IPS-NIHi7 (cell line): ENCODE measurements around the gene ZFHX3.
A peak's percentile ranks its signal among the peaks of the same experiment; 100 is the strongest.

ENCODE experiments used
- DNase-seq: peaks from one replicate; pipeline ENCODE4 v3.0.0; 2012; ENCODE audit warnings: mixed read lengths; ENCODE audit errors: extremely low spot score

The ZFHX3 gene

GRCh38 chr16:72824761-72825160 lies 223.2 kb downstream of the ZFHX3 start:
- DNase-seq: no peak

DNA sequence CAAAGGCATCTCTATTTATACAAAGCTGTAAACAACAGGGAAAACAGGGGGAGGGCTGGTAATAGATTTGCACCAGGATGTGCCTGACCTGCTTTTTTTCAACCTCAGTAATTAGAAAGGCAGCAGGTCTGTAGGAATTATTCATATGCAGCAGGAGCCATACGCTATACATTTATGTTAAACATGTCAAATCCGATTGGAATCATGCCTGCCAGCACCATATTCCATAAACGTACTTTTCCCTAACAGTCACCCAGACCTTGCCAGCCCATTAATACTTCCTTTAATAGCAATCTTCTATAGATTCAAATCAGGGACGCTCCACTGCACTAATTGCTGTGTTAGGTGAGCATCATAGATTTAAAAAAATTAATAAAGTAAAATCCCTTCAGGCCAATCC lies 223.9 kb downstream of the ZFHX3 start:
- DNase-seq: no peak

DNA sequence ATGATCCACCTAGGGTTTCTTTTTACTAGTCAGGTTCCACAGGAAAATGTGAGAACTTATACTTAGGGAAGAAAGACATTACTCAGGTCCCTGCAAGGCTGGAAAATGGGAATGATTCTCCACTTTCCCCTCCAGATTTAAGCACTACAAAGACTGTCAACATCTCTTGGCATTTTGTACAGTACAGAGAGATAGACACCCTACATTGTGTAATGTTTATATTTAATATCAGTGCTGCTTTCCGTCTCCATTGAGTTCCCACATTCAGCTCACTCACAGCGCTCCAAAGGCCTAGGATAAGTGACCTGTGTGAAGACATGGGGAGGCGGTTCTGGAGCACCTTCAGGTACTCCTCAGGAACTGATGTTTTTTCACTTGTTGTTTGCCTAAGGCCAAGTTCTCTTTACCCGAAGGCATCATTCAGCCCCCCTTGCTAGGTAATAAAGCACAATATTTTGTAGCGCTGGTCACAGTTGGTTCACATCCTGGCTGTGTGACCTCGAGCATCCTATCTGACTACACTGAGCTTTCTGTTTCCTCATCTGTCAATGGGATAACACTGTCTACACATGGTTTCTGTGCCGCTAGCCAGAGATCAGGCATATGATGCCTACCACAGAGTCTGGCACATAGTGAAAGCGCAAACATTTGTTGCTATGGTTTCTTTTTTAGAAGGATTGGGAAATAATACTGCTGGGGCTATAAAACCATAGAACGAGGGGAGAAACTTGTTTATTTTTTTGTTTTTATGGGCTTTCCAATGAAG lies 226.6 kb downstream of the ZFHX3 start:
- no peak for DNase-seq

GRCh38 chr16:72819345-72819744 lies 228.6 kb downstream of the ZFHX3 start:
- DNase-seq: no peak

DNA sequence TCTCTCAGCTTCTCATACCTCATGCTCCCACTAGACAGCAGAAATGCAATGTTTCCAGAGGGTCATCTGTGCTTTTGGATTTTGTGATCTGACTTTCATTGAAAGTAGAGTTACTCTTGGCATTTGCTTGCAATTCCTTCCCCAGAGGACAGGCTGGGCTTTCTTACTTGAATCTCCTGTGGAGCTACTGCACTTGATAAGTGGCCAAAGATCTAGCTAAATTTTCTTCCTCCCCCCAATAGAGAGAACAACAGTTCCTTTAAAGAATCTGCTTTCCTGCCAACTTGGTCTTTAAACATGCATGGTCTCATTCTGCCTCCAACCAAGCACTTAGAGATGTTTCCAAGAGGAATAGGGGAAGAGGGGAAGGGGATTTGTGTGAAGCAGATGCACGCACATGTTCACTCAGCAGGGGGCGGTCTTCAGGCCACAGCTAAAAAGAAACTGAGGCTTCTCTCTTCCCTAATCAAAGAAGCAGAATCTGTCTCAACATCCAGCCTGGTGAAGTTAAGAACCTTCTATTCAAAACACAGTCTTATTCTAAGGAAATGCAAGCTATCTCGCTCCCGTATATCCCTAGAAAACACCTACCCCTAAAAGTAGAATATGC lies 229.6 kb downstream of the ZFHX3 start:
- peak; percentile 43 for DNase-seq

DNA sequence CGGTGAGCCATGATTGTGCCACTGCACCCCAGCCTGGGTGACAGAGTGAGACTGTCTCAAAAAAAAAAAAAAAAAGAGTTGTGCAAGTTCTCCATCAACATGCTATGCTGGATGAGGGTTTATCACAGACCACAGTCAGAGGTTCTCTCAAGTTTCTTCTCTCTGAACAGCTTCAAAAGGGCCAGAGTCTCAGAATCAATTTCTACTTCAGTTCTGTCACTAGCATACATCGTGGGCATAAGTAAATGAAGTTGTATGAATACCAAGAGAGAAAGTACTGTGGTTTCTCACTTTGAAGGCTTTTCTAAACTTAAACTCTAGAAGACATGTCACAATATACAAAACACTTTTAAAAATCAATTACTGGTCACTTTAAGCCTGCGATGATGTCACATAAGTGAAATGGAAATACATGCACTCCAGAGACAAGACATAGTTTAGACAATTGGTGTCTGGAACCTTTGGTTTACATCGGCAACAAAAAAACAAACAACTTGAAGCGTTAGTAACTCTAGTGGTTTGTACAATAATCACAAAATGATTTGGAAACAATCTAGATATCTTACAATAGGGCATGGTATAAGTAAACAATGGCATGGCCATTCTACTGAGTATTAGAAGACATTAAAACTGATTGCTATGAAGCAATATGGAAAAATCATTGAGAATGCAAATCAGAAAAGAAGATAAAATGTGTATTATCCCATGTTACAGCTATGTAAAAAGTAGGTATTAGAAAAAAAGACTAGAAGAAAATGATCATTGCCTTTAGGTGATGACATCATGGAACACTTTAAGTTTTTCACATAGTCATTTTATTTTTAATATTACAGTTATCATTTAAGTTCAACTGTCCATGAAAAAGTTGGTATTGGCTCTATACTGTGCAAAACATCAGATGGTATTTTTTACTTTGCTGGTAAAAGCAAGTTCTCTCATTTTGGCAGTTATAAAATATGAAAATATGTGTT lies 232.3 kb downstream of the ZFHX3 start:
- DNase-seq: no peak

DNA sequence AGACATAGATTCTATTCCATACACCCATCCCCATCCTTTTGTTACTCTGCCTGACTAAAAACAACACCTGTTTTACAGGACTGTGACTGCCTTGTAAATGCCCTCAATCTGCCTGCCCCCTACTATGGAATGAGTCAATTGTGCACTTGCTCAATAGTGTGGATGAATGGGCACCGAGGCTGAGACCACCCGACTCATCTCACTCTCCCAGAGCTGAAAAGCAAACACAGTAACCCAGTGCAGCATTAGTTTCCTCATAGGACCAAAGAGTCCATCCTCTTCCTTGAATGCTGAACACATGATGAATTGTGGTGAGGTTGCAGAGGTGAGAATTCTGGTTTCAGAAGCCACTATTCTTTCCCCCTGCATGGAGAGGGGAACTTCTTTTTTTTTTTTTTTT lies 233.7 kb downstream of the ZFHX3 start:
- no peak for DNase-seq

- no peak for DNase-seq
These were observed 235.3 kb downstream of the ZFHX3 start for GRCh38 chr16:72812672-72813071.

GRCh38 chr16:72811876-72812275 lies 236.1 kb downstream of the ZFHX3 start:
- DNase-seq: no peak

DNA sequence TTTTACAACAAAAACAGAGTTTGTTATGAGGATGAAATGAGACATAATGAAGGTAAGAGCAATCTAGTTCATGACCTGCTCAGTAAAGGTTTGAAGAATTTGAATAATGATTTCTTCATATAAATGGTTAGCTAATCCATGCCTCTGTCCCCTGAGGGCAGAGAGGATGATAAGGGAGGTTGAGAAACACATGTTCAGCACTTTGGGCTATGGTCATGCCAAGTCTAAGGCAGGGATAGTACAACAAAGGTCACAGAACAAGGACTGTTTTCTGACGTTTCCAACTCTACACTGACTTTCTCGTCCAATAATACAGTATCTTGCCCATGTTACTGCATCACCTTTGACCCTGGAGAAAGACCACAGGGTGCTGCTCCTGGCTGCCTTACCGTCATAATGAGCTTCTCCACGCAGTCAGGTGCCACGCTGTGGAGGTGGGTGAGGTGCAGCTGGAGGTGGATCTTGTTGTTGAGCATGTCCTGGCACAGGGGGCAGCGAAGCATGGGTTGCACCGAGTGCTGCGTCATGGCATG lies 236.7 kb downstream of the ZFHX3 start:
- DNase-seq: no peak

DNA sequence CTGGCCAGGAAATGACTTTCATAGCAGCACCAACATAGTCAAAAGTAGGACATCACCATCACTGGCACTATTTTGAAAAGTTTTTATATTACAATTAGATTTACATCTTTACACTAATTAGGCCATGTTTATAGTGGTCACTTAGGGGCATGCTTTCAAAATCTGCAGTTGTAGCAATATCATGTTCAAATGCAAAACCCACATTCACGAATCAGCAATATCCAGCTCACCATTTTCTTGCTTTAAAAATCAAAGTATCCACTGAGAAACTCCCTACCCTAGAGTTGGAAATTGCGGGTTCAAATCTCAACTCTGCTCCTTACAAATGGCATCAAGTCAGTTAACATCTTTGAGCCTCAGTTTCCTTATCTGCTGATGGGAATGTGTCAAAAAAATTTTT lies 237.4 kb downstream of the ZFHX3 start:
- no peak for DNase-seq

DNA sequence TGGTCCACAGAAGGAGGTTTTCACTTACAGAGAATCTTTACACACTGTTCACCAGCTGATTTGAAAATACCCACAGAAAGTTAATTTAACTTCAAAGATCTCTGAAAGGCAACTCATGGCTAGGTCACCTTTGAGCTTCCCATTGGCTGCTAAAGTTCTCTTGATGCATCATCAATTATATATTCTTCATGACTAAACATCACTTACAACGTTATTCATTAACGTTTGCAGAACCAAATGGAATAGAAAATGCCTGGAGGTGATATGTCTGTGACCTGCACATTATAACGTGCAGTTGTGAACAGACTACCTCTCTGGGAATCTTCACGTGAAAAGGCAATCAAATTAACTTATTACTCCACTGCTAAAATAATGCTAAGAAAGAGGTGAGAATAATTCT lies 238.5 kb downstream of the ZFHX3 start:
- no peak for DNase-seq

- DNase-seq: no peak
These were observed 239.2 kb downstream of the ZFHX3 start for GRCh38 chr16:72808754-72809153.

DNA sequence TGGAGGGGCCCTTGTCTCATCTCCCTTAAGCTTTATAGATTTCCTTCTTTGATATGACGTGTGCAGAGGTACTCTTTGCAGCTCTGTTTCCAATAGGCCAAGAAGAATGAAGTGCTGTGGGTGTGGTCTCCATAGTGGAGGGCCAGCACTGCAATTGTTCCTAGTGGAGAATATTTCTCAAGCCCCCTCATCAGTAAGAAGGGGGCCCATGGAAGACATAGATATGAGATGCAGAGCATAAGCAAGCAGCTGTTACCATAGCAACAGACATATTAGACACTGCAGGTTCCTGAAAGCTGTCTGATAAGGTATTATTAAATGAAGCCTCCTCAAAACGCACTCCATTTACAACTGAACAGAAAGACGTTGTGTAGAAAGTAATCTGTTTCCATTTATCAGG lies 240.7 kb downstream of the ZFHX3 start:
- no peak for DNase-seq

DNA sequence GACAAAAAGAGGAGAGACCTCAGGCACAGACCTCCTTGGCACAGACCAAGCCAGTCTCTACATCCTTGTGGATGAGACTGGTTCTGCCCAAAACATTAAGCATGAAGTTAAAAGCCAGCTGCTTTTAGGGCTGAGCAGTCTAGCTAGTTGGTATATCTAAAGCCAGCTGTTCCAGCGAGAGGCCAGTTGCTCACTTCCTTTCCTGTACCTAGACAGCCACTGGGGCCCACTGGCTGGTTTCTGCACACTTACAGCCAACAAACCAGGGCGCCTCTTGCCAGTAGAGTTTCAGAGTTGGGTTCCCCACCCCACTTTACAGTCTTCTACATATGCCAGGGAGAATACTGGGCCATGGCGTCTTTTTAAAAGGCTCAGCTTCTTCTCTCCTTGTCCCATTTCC lies 242.4 kb downstream of the ZFHX3 start:
- DNase-seq: no peak

DNA sequence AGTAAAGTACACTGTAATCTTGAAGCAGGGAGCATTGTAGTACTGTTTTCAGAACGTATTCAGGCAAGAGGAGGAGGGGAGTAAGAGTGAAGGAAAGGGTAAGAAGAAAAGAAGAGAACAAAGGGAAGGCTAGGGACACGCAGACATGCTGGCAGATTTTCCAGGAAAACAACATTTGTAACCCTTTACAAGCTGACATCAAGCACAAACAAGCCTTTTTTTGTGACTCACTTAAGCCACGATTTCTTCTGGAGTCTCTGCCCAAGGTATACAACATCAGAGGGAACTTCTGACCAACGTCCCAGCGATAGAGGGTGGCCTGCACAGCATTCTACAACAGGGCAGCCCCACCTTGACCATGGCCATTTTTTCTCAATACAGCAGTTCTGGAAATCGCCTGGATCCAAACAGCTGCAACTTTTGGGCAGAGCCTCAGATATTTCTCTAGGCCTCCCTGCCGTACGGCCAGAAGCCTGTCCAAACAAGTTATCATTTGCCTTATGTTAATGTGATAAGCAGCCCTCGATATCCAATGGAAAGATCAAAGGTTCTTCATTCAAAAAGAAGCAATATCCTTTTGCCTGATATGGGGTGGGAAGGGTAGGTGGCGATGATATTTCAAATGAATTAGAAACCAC lies 247.3 kb downstream of the ZFHX3 start:
- DNase-seq: no peak

DNA sequence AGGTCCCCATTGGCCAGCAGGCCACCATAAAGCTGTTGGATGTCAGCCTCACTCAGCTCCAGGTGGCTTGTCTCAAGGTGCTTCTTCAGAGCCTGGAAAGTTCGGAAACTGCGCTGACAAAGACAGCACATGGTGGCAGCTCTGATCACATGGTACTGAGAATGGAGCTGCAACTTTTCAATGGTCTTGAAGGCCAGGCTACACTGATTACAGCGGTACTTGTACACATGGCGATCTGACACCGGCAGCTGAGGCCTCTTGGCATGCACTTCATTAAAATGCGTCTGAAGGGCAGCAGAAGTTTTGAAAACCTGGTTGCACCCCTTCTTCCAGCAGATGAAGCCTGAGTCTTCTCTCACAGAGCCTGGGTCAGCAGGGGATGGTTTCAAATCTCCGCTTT lies 249.7 kb downstream of the ZFHX3 start:
- DNase-seq: no peak

- DNase-seq: no peak
These were observed 250.3 kb downstream of the ZFHX3 start for GRCh38 chr16:72797621-72798020.

DNA sequence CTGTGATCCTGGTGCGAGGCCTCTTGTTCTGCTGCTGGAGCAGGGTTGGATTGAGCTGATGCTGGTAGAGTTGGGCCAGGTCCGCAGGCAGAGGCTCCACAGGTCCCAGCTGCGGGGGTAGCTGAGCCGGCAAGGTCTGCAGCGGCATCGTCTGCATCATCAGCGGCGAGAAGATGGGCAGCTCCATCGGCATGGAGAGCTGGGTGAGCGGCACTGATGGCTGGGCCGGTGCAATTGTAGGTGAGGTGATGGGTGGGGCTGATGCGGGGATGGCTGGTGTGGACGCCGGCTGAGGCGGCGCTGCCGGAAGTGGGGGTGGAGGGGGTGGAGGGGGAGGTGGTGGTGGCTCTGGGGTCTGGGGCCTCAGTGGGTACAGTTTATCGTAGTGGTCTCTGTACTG lies 251.7 kb downstream of the ZFHX3 start:
- no peak for DNase-seq

DNA sequence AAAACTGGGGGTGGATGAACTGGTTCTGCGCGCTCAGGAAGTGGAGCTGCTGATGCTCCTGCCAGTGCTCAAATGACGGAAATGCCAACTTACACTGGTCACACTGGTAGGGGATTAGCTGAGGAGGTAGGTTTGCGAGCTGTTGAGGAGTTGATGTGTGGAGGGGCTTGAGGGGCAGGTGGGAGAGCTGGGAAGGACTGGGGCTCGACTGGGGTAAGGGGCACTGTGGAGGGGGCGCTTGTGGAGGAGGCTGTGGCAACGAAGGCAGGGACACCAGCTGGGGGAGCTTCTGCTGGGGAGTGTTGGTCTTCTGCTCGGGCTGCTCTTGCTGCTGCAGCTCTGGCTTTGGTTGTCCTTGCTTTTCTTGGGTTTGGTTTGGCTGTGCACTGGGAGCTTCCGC lies 252.9 kb downstream of the ZFHX3 start:
- no peak for DNase-seq

GRCh38 chr16:72794319-72794718 lies 253.6 kb downstream of the ZFHX3 start:
- no peak for DNase-seq

GRCh38 chr16:72793716-72794115 lies 254.2 kb downstream of the ZFHX3 start:
- DNase-seq: no peak
